HG03095 (cell line): ENCODE measurements around the gene AK2.
"Not testable (repeated sequence)": the region's sequence is repeated elsewhere in the genome, so short reads cannot be mapped to it uniquely, and the experiment has no call there.

ENCODE experiments used
- ATAC-seq: cut with Tn5 transposase; IDR thresholded peaks from one replicate; pipeline ENCODE4 v1.9.1; 2021; ENCODE audit warnings: moderate library complexity; ENCODE audit not compliant: unreplicated experiment

Gene AK2

GRCh38 chr1:33055210-33056008, 18.7 kb upstream of the AK2 start:
- no peak for ATAC-seq

GRCh38 chr1:33050221-33051076, 13.8 kb upstream of the AK2 start:
- no peak for ATAC-seq

- ATAC-seq, result no peak
Observed at GRCh38 chr1:33049371-33049770, 12.7 kb upstream of the AK2 start.

GRCh38 chr1:33048426-33048825, 11.7 kb upstream of the AK2 start:
- no peak for ATAC-seq

- no peak for ATAC-seq
Observed at GRCh38 chr1:33047839-33048305, 11.2 kb upstream of the AK2 start.

- ATAC-seq, result no peak
Observed at GRCh38 chr1:33047290-33047689, 10.6 kb upstream of the AK2 start.

GRCh38 chr1:33046234-33046633, 9.6 kb upstream of the AK2 start:
- ATAC-seq, result not testable (repeated sequence)

- ATAC-seq, result no peak
Observed at GRCh38 chr1:33045814-33046213, 9.1 kb upstream of the AK2 start.

GRCh38 chr1:33045246-33045645, 8.6 kb upstream of the AK2 start:
- ATAC-seq, result no peak

- ATAC-seq, result no peak
Observed at GRCh38 chr1:33043267-33044092, 6.8 kb upstream of the AK2 start.

- ATAC-seq, result no peak
Observed at GRCh38 chr1:33042831-33043230, 6.1 kb upstream of the AK2 start.

- no peak for ATAC-seq
Observed at GRCh38 chr1:33041026-33041425, 4.3 kb upstream of the AK2 start.

- ATAC-seq, result no peak
Observed at GRCh38 chr1:33039840-33040239, 3.2 kb upstream of the AK2 start.

GRCh38 chr1:33036051-33036525, 595 bp downstream of the AK2 start:
- ATAC-seq, result no peak

GRCh38 chr1:33032126-33032869, 4.4 kb downstream of the AK2 start:
- ATAC-seq, result no peak

GRCh38 chr1:33031506-33031905, 5.2 kb downstream of the AK2 start:
- no peak for ATAC-seq

- ATAC-seq, result no peak
Observed at GRCh38 chr1:33030575-33030974, 6.1 kb downstream of the AK2 start.

GRCh38 chr1:33029921-33030320, 6.8 kb downstream of the AK2 start:
- ATAC-seq, result no peak

- no peak for ATAC-seq
Observed at GRCh38 chr1:33029209-33029608, 7.5 kb downstream of the AK2 start.

GRCh38 chr1:33025761-33026160, 10.9 kb downstream of the AK2 start:
- ATAC-seq, result no peak
